Natural killer cell (primary cell): Measurements from ENCODE around the gene ZNF202. TPM values are rescaled to one million over a fixed set of nuclear protein-coding genes. Genes with fewer than 3 reads are reported as not detected.

Experiments
- ATAC-seq, 3 donors: fragments of 150-1000 bp in 2 of 3; fragments of 200-7000 bp in 1 of 3; cut with Tn5 transposase; 1 replicate in 1 of 3; 2 replicates in 2 of 3; pipeline ENCODE4 v1.10.0; 2021; ENCODE audit warnings: mild to moderate bottlenecking in 2 of 3, moderate library complexity in 2 of 3
- DNase-seq, 2 donors: peaks; one replicate each; pipeline versions ENCODE4 v3.0.0 to v3.0.0-alpha.2; 2013 to 2021; ENCODE audit warnings: mixed read lengths in 1 of 2
- H3K27ac ChIP-seq: one replicate; pipeline ENCODE4 v1.5.1; 2013; ENCODE audit warnings: mild to moderate bottlenecking, low read length
- H3K27me3 ChIP-seq: one replicate; pipeline ENCODE4 v1.6.1; 2013; ENCODE audit warnings: low read length; ENCODE audit not compliant: control insufficient read depth, insufficient read depth
- H3K36me3 ChIP-seq: one replicate; pipeline ENCODE4 v1.6.1; 2013; ENCODE audit warnings: low read length; ENCODE audit not compliant: control insufficient read depth, insufficient read depth
- H3K4me1 ChIP-seq: one replicate; pipeline ENCODE4 v1.6.1; 2013; ENCODE audit warnings: low read length; ENCODE audit not compliant: control insufficient read depth, insufficient read depth
- H3K4me3 ChIP-seq: one replicate; pipeline ENCODE4 v1.5.1; 2013; ENCODE audit warnings: low read length
- H3K9me3 ChIP-seq: one replicate; pipeline ENCODE4 v1.6.1; 2013; ENCODE audit warnings: low read length; ENCODE audit not compliant: control insufficient read depth, insufficient read depth
- H3K27ac Mint-ChIP-seq, 2 donors: one replicate each; pipeline ENCODE4 v1.8.0; 2022; ENCODE audit warnings: mild to moderate bottlenecking in 2 of 2, mixed read lengths in 2 of 2, moderate library complexity in 1 of 2
- H3K27me3 Mint-ChIP-seq, 2 donors: one replicate each; pipeline ENCODE4 v1.8.0; 2022; ENCODE audit warnings: low read depth in 2 of 2, mixed read lengths in 2 of 2
- H3K36me3 Mint-ChIP-seq: one replicate; pipeline ENCODE4 v1.8.0; 2022; ENCODE audit warnings: mixed read lengths
- H3K4me1 Mint-ChIP-seq, 2 donors: one replicate each; pipeline ENCODE4 v1.8.0; 2022; ENCODE audit warnings: mixed read lengths in 2 of 2
- H3K4me3 Mint-ChIP-seq: one replicate; pipeline ENCODE4 v1.8.0; 2022; ENCODE audit warnings: mild to moderate bottlenecking, moderate library complexity, mixed read lengths
- H3K9me3 Mint-ChIP-seq, 2 donors: one replicate each; pipeline ENCODE4 v1.8.0; 2022; ENCODE audit warnings: mixed read lengths in 2 of 2
- WGBS: methylation state at CpG from one replicate; pipeline ENCODE4 v1.1.7; 2013; ENCODE audit warnings: missing lambda C conversion rate; ENCODE audit not compliant: insufficient coverage; 5-methylcytosine and 5-hydroxymethylcytosine counted together
- intact Hi-C: fragments of 100-400 bp; cut with micrococcal nuclease; formaldehyde crosslinking; loops from one replicate; pipeline ENCODE4 v1.14.2; 2022
- total RNA-seq, 4 donors: library from RNA; stranded (reverse); fragments of 120-200 nt in 1 of 4; gene quantifications; one replicate each; pipeline versions ENCODE4 v1.2.3 to v1.2.4, GENCODE V29; 2013 to 2022
- TF ChIP-seq, protein P1 (sequence below): fragments of 200-600 bp; IDR thresholded peaks from one replicate; pipeline ENCODE4 v1.8.0; 2022; ENCODE audit warnings: antibody characterized with exemption

The ZNF202 gene
- total RNA-seq, 3 donors from 2014 or later (not counting 1 experiment from before 2014, with no cell fraction given): 6.8 to 12.6 (median 10.7) TPM

- ATAC-seq (no peak), DNase-seq (no peak)
- H3K4me3 ChIP-seq: no peak overlapping the region
- peaks cover 13% of the 10 kb centered on the region for H3K9me3 ChIP-seq
- no peaks in the 10 kb centered on the region for H3K4me1 ChIP-seq
- no peak overlapping the region for H3K27ac Mint-ChIP-seq
- peaks cover 15% of the 10 kb centered on the region for H3K36me3 Mint-ChIP-seq
- no peak overlapping the region for H3K27ac ChIP-seq
- no peak overlapping the region for H3K4me3 Mint-ChIP-seq
- H3K36me3 ChIP-seq: no peaks in the 10 kb centered on the region
- H3K27me3 Mint-ChIP-seq: peaks cover 17 to 27% of the 10 kb centered on the region in 2 donors
- intact Hi-C loops: no loop called here
- H3K4me1 Mint-ChIP-seq: no peaks in the 10 kb centered on the region
- TF ChIP-seq, protein P1, sequence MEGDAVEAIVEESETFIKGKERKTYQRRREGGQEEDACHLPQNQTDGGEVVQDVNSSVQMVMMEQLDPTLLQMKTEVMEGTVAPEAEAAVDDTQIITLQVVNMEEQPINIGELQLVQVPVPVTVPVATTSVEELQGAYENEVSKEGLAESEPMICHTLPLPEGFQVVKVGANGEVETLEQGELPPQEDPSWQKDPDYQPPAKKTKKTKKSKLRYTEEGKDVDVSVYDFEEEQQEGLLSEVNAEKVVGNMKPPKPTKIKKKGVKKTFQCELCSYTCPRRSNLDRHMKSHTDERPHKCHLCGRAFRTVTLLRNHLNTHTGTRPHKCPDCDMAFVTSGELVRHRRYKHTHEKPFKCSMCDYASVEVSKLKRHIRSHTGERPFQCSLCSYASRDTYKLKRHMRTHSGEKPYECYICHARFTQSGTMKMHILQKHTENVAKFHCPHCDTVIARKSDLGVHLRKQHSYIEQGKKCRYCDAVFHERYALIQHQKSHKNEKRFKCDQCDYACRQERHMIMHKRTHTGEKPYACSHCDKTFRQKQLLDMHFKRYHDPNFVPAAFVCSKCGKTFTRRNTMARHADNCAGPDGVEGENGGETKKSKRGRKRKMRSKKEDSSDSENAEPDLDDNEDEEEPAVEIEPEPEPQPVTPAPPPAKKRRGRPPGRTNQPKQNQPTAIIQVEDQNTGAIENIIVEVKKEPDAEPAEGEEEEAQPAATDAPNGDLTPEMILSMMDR: no peak
- peaks cover 4 to 8% of the 10 kb centered on the region in 2 donors for H3K9me3 Mint-ChIP-seq
- peaks cover 2% of the 10 kb centered on the region for H3K27me3 ChIP-seq
These were observed 21.0 kb upstream of the ZNF202 start for GRCh38 chr11:123762422-123762821.

- Histone ChIP-seq H3K4me1 (no peaks in the 10 kb centered on the region), H3K27ac (no peak overlapping the region), H3K9me3 (peaks cover 13% of the 10 kb centered on the region), H3K36me3 (no peaks in the 10 kb centered on the region), H3K27me3 (peaks cover 2% of the 10 kb centered on the region), H3K4me3 (no peak overlapping the region)
- Mint-ChIP-seq H3K4me3 (no peak overlapping the region), H3K36me3 (peaks cover 15% of the 10 kb centered on the region), H3K4me1 (no peaks in the 10 kb centered on the region), H3K27me3 (peaks cover 24 to 36% of the 10 kb centered on the region in 2 donors), H3K9me3 (peaks cover 4 to 8% of the 10 kb centered on the region in 2 donors), H3K27ac (no peak overlapping the region)
- DNase-seq (no peak), ATAC-seq (no peak)
- WGBS: no CpG with 5 or more reads among the region's 1 CpG
- intact Hi-C loops: no loop called here
- TF ChIP-seq, protein P1: no peak
These were observed 19.4 kb upstream of the ZNF202 start for GRCh38 chr11:123760894-123761293.

DNA sequence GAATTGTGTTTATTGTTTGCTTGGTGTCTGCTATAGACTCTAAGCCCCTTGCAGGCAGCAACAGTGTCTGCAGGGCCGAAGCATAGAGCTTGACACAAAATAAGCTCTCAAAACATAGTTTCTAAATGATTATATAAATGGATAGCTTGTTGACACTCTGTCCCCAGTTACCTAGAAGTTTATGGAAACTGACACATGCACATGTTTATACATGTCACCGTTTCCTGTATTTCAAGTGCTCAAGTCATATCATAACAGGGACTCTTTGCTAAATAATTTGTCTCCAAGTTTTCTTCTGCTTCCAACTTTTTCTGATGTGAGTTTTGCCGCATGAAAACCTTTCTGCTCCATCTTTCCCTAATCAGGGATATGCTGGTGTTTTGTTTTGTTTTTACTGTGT, 16.5 kb upstream of the ZNF202 start:
- Mint-ChIP-seq H3K4me3 (no peak overlapping the region), H3K4me1 (no peaks in the 10 kb centered on the region), H3K9me3 (peaks cover 4 to 8% of the 10 kb centered on the region in 2 donors), H3K27me3 (peaks cover 22 to 35% of the 10 kb centered on the region in 2 donors), H3K27ac (no peak overlapping the region), H3K36me3 (peaks cover 8% of the 10 kb centered on the region)
- TF ChIP-seq, protein P1: no peak
- ATAC-seq: no peak
- peaks cover 2% of the 10 kb centered on the region for H3K27me3 ChIP-seq
- no peaks in the 10 kb centered on the region for H3K36me3 ChIP-seq
- WGBS: 96% methylated on average over 2 of the region's 3 CpGs
- H3K9me3 ChIP-seq: peaks cover 13% of the 10 kb centered on the region
- H3K4me3 ChIP-seq: no peak overlapping the region
- DNase-seq: no peak
- intact Hi-C loops: no loop called here
- H3K4me1 ChIP-seq: no peaks in the 10 kb centered on the region
- no peak overlapping the region for H3K27ac ChIP-seq

- TF ChIP-seq, protein P1: no peak
- H3K36me3 ChIP-seq: no peaks in the 10 kb centered on the region
- H3K9me3 Mint-ChIP-seq: no peaks in the 10 kb centered on the region
- H3K4me1 ChIP-seq: no peaks in the 10 kb centered on the region
- no peak overlapping the region for H3K27ac ChIP-seq
- no peaks in the 10 kb centered on the region for H3K4me1 Mint-ChIP-seq
- DNase-seq: no peak
- H3K4me3 ChIP-seq: no peak overlapping the region
- H3K9me3 ChIP-seq: no peaks in the 10 kb centered on the region
- no peak overlapping the region for H3K4me3 Mint-ChIP-seq
- WGBS: 95% methylated on average over 1 of the region's 3 CpGs
- H3K27me3 ChIP-seq: no peaks in the 10 kb centered on the region
- intact Hi-C loops: no loop called here
- H3K27me3 Mint-ChIP-seq: peaks cover 27 to 54% of the 10 kb centered on the region in 2 donors
- no peaks in the 10 kb centered on the region for H3K36me3 Mint-ChIP-seq
- H3K27ac Mint-ChIP-seq: no peak overlapping the region
- ATAC-seq: no peak
These were observed 14.4 kb upstream of the ZNF202 start for GRCh38 chr11:123755813-123756212.
